ENCODE results near the gene MUL1.

DNA sequence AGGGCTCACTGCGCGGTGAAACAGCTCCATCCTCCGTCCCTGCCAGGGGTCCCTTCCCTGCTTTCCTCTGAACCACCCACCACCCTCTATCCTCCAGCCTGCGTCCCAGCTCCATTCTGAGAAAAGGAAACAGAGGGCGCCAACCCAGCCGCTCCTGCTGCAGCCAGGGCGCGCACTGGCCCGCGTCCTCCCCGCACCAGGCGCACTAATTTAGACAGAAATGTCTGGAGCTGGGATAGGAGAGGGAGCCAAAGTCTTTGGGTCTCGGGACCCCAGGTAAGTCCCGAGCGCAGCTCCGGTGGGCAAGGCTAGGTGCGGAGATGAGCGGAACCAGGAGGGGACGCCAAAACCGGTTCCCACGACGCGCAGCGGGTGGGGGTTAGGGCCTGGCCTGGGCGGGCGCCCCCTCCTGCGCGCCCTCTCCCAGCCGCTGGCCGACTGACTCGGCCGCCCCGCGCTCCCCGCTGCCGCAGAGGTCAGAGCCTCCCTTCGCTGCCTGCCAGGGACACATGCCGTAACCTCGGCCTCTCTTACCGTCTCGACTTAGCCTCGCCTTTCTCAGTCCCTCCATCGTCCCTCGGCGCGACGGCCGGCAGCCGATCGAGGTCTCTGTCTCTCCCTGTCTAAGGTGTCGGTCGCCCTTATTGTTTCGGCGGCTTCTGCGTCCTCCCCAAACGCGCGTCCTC lies 24.0 kb downstream of the MUL1 start:
- no peak for TF ChIP-seq POLR2A (IDR thresholded peaks at IDR 0.05; ENCODE audit: low read depth, low read length)
- no peak for TF ChIP-seq CEBPB (IDR thresholded peaks at IDR 0.05; ENCODE audit: low read depth, low read length)
- no peak for TF ChIP-seq RFX5 (IDR thresholded peaks at IDR 0.05; ENCODE audit: low read depth, low read length)
- TF ChIP-seq, protein P1, sequence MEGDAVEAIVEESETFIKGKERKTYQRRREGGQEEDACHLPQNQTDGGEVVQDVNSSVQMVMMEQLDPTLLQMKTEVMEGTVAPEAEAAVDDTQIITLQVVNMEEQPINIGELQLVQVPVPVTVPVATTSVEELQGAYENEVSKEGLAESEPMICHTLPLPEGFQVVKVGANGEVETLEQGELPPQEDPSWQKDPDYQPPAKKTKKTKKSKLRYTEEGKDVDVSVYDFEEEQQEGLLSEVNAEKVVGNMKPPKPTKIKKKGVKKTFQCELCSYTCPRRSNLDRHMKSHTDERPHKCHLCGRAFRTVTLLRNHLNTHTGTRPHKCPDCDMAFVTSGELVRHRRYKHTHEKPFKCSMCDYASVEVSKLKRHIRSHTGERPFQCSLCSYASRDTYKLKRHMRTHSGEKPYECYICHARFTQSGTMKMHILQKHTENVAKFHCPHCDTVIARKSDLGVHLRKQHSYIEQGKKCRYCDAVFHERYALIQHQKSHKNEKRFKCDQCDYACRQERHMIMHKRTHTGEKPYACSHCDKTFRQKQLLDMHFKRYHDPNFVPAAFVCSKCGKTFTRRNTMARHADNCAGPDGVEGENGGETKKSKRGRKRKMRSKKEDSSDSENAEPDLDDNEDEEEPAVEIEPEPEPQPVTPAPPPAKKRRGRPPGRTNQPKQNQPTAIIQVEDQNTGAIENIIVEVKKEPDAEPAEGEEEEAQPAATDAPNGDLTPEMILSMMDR (conservative IDR thresholded peaks at IDR 0.05; ENCODE audit: low read depth, low read length), result 0 out of 2 replicates have a peak, but pooled peaks have one; percentile 6
- TF ChIP-seq, protein P2, sequence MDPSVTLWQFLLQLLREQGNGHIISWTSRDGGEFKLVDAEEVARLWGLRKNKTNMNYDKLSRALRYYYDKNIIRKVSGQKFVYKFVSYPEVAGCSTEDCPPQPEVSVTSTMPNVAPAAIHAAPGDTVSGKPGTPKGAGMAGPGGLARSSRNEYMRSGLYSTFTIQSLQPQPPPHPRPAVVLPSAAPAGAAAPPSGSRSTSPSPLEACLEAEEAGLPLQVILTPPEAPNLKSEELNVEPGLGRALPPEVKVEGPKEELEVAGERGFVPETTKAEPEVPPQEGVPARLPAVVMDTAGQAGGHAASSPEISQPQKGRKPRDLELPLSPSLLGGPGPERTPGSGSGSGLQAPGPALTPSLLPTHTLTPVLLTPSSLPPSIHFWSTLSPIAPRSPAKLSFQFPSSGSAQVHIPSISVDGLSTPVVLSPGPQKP (IDR thresholded peaks at IDR 0.05; ENCODE audit: borderline replicate concordance, low read depth, low read length), result no peak
- no peak for TF ChIP-seq MAFK (IDR thresholded peaks at IDR 0.05; ENCODE audit: low read depth, low read length)
- TF ChIP-seq, protein P3, sequence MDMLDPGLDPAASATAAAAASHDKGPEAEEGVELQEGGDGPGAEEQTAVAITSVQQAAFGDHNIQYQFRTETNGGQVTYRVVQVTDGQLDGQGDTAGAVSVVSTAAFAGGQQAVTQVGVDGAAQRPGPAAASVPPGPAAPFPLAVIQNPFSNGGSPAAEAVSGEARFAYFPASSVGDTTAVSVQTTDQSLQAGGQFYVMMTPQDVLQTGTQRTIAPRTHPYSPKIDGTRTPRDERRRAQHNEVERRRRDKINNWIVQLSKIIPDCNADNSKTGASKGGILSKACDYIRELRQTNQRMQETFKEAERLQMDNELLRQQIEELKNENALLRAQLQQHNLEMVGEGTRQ (IDR thresholded peaks at IDR 0.05; ENCODE audit: low read depth, low read length), result no peak
- no peak for TF ChIP-seq BHLHE40 (IDR thresholded peaks at IDR 0.05; ENCODE audit: low read depth, low read length)
- no peak for TF ChIP-seq RCOR1 (IDR thresholded peaks at IDR 0.05; ENCODE audit: insufficient replicate concordance, low read length)
- no peak for TF ChIP-seq MAZ (IDR thresholded peaks at IDR 0.05; ENCODE audit: borderline replicate concordance, low read depth, low read length)

Data from IMR-90 (cell line).